Activated CD8-positive, alpha-beta memory T cell treated with anti-CD3 and anti-CD28 coated beads for 36 hours (primary cell): Measurements from ENCODE around the gene INSM1. TPM values are rescaled to one million over a fixed set of nuclear protein-coding genes. Genes with fewer than 3 reads are reported as not detected.

ENCODE experiments used
- CTCF ChIA-PET: fragments of 350-600 bp; sonication (Branson Sonifier 250); formaldehyde crosslinking; loops from one replicate; lab custom pipeline; 2021; ENCODE audit warnings: antibody characterized with exemption; lab: Charles Lee
- POLR2A ChIA-PET: fragments of 350-600 bp; sonication (Branson Sonifier 250); formaldehyde crosslinking; loops from one replicate; lab custom pipeline; 2021; ENCODE audit warnings: antibody characterized with exemption; lab: Charles Lee
- total RNA-seq, 2 experiments: library from RNA; stranded (reverse); gene quantifications; one replicate each; pipeline ENCODE4 v1.2.3, GENCODE V29; 2021

The INSM1 gene
- total RNA-seq, 2 experiments from 2014 or later = 6.8 to 7.1 TPM

DNA sequence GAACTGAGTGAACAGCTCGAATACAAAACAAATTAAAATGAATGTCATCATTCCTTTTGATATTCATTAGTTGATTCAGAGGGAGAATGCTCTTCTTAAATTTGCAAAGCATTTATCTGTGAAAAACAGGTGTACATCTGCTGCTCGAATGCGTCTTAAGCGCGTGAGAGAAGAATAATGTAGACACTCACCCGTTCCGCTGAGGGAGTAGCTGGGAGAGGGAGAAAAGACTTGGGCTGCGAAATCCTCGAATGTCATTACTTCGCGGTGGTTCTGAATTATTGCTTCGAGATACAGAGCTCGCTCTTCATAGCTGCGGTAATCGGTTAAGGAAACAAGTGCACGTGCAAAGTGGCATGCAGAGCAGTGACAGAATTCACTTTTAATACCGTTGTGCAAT, 43.9 kb downstream of the INSM1 start:
- CTCF ChIA-PET = no interaction called here

GRCh38 chr20:20412750-20413149, 44.8 kb downstream of the INSM1 start:
- ChIA-PET CTCF (no interaction called here), POLR2A (no interaction called here)

More for the DNA sequence above, 43.9 kb downstream of the INSM1 start:
- POLR2A ChIA-PET = no interaction called here

- ChIA-PET CTCF (no interaction called here), POLR2A (no interaction called here)
Measured at GRCh38 chr20:20413810-20414281, 45.9 kb downstream of the INSM1 start.

GRCh38 chr20:20414640-20415220, 46.8 kb downstream of the INSM1 start:
- ChIA-PET POLR2A (no interaction called here), CTCF (no interaction called here)

DNA sequence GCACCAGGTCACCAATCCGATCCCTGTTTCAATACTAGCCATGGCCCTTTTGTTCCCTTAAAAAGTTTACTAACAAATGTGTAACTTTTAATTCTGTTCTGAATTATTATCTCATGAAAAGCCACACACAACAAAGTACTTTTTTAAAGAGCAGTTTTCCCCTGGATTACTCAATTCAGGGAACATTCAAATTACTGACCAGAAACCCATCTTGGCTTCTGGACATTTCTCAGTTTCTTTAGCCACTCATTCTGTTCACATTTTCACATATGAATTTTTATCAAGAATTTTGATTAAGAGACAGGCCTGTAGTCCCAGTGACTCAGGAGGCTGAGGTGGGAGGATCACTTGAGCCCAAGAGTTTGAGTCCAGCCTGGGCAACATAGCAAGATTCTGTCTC, 47.4 kb downstream of the INSM1 start:
- CTCF ChIA-PET = no interaction called here
- POLR2A ChIA-PET = no interaction called here

GRCh38 chr20:20417876-20418676, 50.2 kb downstream of the INSM1 start:
- ChIA-PET CTCF (no interaction called here), POLR2A (no interaction called here)
